ENCODE results near the gene GPR146. TPM values are rescaled to one million over a fixed set of nuclear protein-coding genes. Genes with fewer than 3 reads are reported as not detected.
A peak's percentile ranks its signal among the peaks of the same experiment; 100 is the strongest.

The GPR146 gene
- total RNA-seq, 1 donor from 2014 or later: 1.7 TPM

- TF ChIP-seq EZH2 (IDR thresholded peaks at IDR 0.05; ENCODE audit: insufficient read depth, low read length) (no peak), CTCF (IDR thresholded peaks at IDR 0.05; ENCODE audit: insufficient read depth, low read depth, low read length) (no peak)
- Mint-ChIP-seq H3K27me3 (ENCODE audit: low read depth, unreplicated experiment) (no peaks in the 10 kb centered on the region), H3K27ac (ENCODE audit: unreplicated experiment) (no peak overlapping the region), H3K36me3 (ENCODE audit: low read depth, unreplicated experiment) (peaks cover 3% of the 10 kb centered on the region), H3K4me3 (ENCODE audit: unreplicated experiment) (no peak overlapping the region), H3K9me3 (ENCODE audit: unreplicated experiment) (no peaks in the 10 kb centered on the region), H3K4me1 (ENCODE audit: low read depth, unreplicated experiment) (peaks cover 5% of the 10 kb centered on the region)
- DNase-seq (ENCODE audit: low read depth): no peak
- Histone ChIP-seq H3K36me3 (ENCODE audit: insufficient read depth, low read length) (no peaks in the 10 kb centered on the region), H2AFZ (ENCODE audit: low read depth, low read length) (no peak overlapping the region), H3K27me3 (ENCODE audit: insufficient read depth, low read length) (no peaks in the 10 kb centered on the region), H3K4me1 (ENCODE audit: insufficient read depth, low read length) (no peaks in the 10 kb centered on the region), H3K4me2 (ENCODE audit: low read length) (peak overlapping the region; percentile 65), H4K20me1 (ENCODE audit: insufficient read depth, low read length) (peaks cover 70% of the 10 kb centered on the region), H3K79me2 (ENCODE audit: insufficient read depth, low read length) (no peaks in the 10 kb centered on the region), H3K9ac (ENCODE audit: low read length) (no peak overlapping the region), H3K27ac (ENCODE audit: low read depth, low read length) (no peak overlapping the region), H3K9me3 (ENCODE audit: insufficient read depth, low read depth, low read length) (peaks cover 2% of the 10 kb centered on the region), H3K4me3 (ENCODE audit: insufficient read depth, low read depth, low read length) (no peak overlapping the region)
- no peak for FAIRE-seq
Measured at GRCh38 chr7:1066242-1066588, 21.9 kb downstream of the GPR146 start.

- no peak overlapping the region for H3K27ac ChIP-seq (ENCODE audit: low read depth, low read length)
Measured at GRCh38 chr7:1068013-1068412, 23.7 kb downstream of the GPR146 start.

More at GRCh38 chr7:1068013-1068412, 23.7 kb downstream of the GPR146 start:
- Mint-ChIP-seq H3K36me3 (ENCODE audit: low read depth, unreplicated experiment) (peaks cover 3% of the 10 kb centered on the region), H3K4me3 (ENCODE audit: unreplicated experiment) (no peak overlapping the region), H3K4me1 (ENCODE audit: low read depth, unreplicated experiment) (peaks cover 5% of the 10 kb centered on the region), H3K27ac (ENCODE audit: unreplicated experiment) (no peak overlapping the region), H3K27me3 (ENCODE audit: low read depth, unreplicated experiment) (no peaks in the 10 kb centered on the region), H3K9me3 (ENCODE audit: unreplicated experiment) (peaks cover 3% of the 10 kb centered on the region)
- no peaks in the 10 kb centered on the region for H3K4me1 ChIP-seq (ENCODE audit: insufficient read depth, low read length)
- no peak overlapping the region for H3K4me2 ChIP-seq (ENCODE audit: low read length)
- DNase-seq (ENCODE audit: low read depth): no peak
- H2AFZ ChIP-seq (ENCODE audit: low read depth, low read length): no peak overlapping the region
- peaks cover 61% of the 10 kb centered on the region for H4K20me1 ChIP-seq (ENCODE audit: insufficient read depth, low read length)
- no peak for TF ChIP-seq CTCF (IDR thresholded peaks at IDR 0.05; ENCODE audit: insufficient read depth, low read depth, low read length)
- no peaks in the 10 kb centered on the region for H3K36me3 ChIP-seq (ENCODE audit: insufficient read depth, low read length)
- no peaks in the 10 kb centered on the region for H3K79me2 ChIP-seq (ENCODE audit: insufficient read depth, low read length)
- FAIRE-seq: no peak
- H3K27me3 ChIP-seq (ENCODE audit: insufficient read depth, low read length): no peaks in the 10 kb centered on the region
- no peak overlapping the region for H3K4me3 ChIP-seq (ENCODE audit: insufficient read depth, low read depth, low read length)
- no peak overlapping the region for H3K9ac ChIP-seq (ENCODE audit: low read length)
- H3K9me3 ChIP-seq (ENCODE audit: insufficient read depth, low read depth, low read length): peaks cover 2% of the 10 kb centered on the region

All from astrocyte (in vitro differentiated cells and primary cell).